Measurements from ENCODE around the gene DDX17.

GRCh38 chr22:38523029-38523428, 16.9 kb upstream of the DDX17 start:
- no peak for TF ChIP-seq CTCF (conservative IDR thresholded peaks at IDR 0.05 in 1 of 2, IDR thresholded peaks at IDR 0.05 in 1 of 2; ENCODE audit: low read depth in 1 of 2, low read length in 2 of 2)
- no peak for TF ChIP-seq EZH2 (IDR thresholded peaks at IDR 0.05; ENCODE audit: low read length, missing control alignments)
